GM19438 (cell line): ENCODE measurements around the gene C11orf68.
"Not testable (repeated sequence)": the region's sequence is repeated elsewhere in the genome, so short reads cannot be mapped to it uniquely, and the experiment has no call there.

Experiments used
- ATAC-seq: cut with Tn5 transposase; IDR thresholded peaks from one replicate; pipeline ENCODE4 v1.9.1; 2021; ENCODE audit warnings: low read depth; ENCODE audit not compliant: unreplicated experiment

Gene C11orf68

GRCh38 chr11:65918211-65919140 lies at the start of gene C11orf68:
Gene C11orf68, minus strand, starts transcription at chr11:65919062. Its CDS starts 31 bp downstream, at chr11:65919031.
- peak; percentile 52 for ATAC-seq

- ATAC-seq, result no peak
These were observed 48.6 kb upstream of the C11orf68 start for GRCh38 chr11:65967329-65967934.

GRCh38 chr11:65965986-65966762 lies 47.3 kb upstream of the C11orf68 start:
- no peak for ATAC-seq

GRCh38 chr11:65964906-65965305 lies 46.0 kb upstream of the C11orf68 start:
- ATAC-seq, result no peak

GRCh38 chr11:65962141-65962564 lies 43.3 kb upstream of the C11orf68 start:
- ATAC-seq, result no peak

GRCh38 chr11:65961267-65962140 lies 42.6 kb upstream of the C11orf68 start, which contains the start of gene SART1:
Gene SART1, plus strand, starts transcription at chr11:65961734. Its CDS starts 47 bp downstream, at chr11:65961781.
- peak; percentile 65 for ATAC-seq

- no peak for ATAC-seq
These were observed 42.0 kb upstream of the C11orf68 start for GRCh38 chr11:65960824-65961266.

- ATAC-seq, result no peak
These were observed 40.0 kb upstream of the C11orf68 start for GRCh38 chr11:65958774-65959420.

- ATAC-seq, result no peak
These were observed 39.4 kb upstream of the C11orf68 start for GRCh38 chr11:65958291-65958690.

- no peak for ATAC-seq
These were observed 35.9 kb upstream of the C11orf68 start for GRCh38 chr11:65954771-65955170.

- no peak for ATAC-seq
These were observed 34.6 kb upstream of the C11orf68 start for GRCh38 chr11:65953471-65953870.

- ATAC-seq, result no peak
These were observed 33.2 kb upstream of the C11orf68 start for GRCh38 chr11:65952052-65952521.

- not testable (repeated sequence) for ATAC-seq
These were observed 32.8 kb upstream of the C11orf68 start for GRCh38 chr11:65951641-65952040.

- not testable (repeated sequence) for ATAC-seq
These were observed 31.8 kb upstream of the C11orf68 start for GRCh38 chr11:65950711-65951110.

- ATAC-seq, result no peak
These were observed 28.8 kb upstream of the C11orf68 start for GRCh38 chr11:65947603-65948125.

- ATAC-seq, result no peak
These were observed 28.3 kb upstream of the C11orf68 start for GRCh38 chr11:65947133-65947532.

GRCh38 chr11:65946655-65947054 lies 27.8 kb upstream of the C11orf68 start:
- ATAC-seq, result no peak

- no peak for ATAC-seq
These were observed 27.2 kb upstream of the C11orf68 start for GRCh38 chr11:65945941-65946558.
